ENCODE measurements around the gene AOAH.

Gene AOAH

GRCh38 chr7:36599645-36600313, 124.5 kb downstream of the AOAH start:
- peak; percentile 28 to 31 for DNase-seq

- no peak for DNase-seq
These were observed 126.1 kb downstream of the AOAH start for GRCh38 chr7:36598054-36598674.

- DNase-seq = no peak
These were observed 127.1 kb downstream of the AOAH start for GRCh38 chr7:36597090-36597773.

- peak in 1 of 2 donors; percentile 7 for DNase-seq
These were observed 129.8 kb downstream of the AOAH start for GRCh38 chr7:36594445-36594844.

- DNase-seq = peak; percentile 48 to 50
These were observed 132.7 kb downstream of the AOAH start for GRCh38 chr7:36591636-36592035.

GRCh38 chr7:36589391-36589790, 134.9 kb downstream of the AOAH start:
- no peak for DNase-seq

GRCh38 chr7:36583318-36583717, 141.0 kb downstream of the AOAH start:
- no peak for DNase-seq

- no peak for DNase-seq
These were observed 148.5 kb downstream of the AOAH start for GRCh38 chr7:36575832-36576231.

- no peak for DNase-seq
These were observed 151.2 kb downstream of the AOAH start for GRCh38 chr7:36573066-36573465.

GRCh38 chr7:36571190-36571560, 153.1 kb downstream of the AOAH start:
- DNase-seq = no peak

GRCh38 chr7:36570528-36571189, 153.6 kb downstream of the AOAH start:
- peak; percentile 6 to 14 for DNase-seq

- peak; percentile 9 to 19 for DNase-seq
These were observed 155.8 kb downstream of the AOAH start for GRCh38 chr7:36568452-36568849.

- no peak for DNase-seq
These were observed 156.4 kb downstream of the AOAH start for GRCh38 chr7:36567699-36568451.

- DNase-seq = peak; percentile 38 to 90
These were observed 158.4 kb downstream of the AOAH start for GRCh38 chr7:36565792-36566356.

- no peak for DNase-seq
These were observed 159.8 kb downstream of the AOAH start for GRCh38 chr7:36564489-36564888.

GRCh38 chr7:36563706-36564327, 160.5 kb downstream of the AOAH start:
- peak; percentile 42 to 43 for DNase-seq

- peak in 1 of 2 donors; percentile 8 for DNase-seq
These were observed 162.2 kb downstream of the AOAH start for GRCh38 chr7:36562121-36562520.

GRCh38 chr7:36549029-36549428, 175.3 kb downstream of the AOAH start:
- no peak for DNase-seq

- DNase-seq = no peak
These were observed 176.9 kb downstream of the AOAH start for GRCh38 chr7:36547416-36547815.

GRCh38 chr7:36546331-36546730, 178.0 kb downstream of the AOAH start:
- DNase-seq = no peak

GRCh38 chr7:36545291-36545690, 179.0 kb downstream of the AOAH start:
- no peak for DNase-seq

GRCh38 chr7:36538126-36538525, 186.2 kb downstream of the AOAH start:
- no peak for DNase-seq
